Left lung (tissue), 10 donors: Measurements from ENCODE around the gene RABEP1. TPM values are rescaled to one million over a fixed set of nuclear protein-coding genes. Genes with fewer than 3 reads are reported as not detected.

Experiments used
- ATAC-seq: fragments of 200-7000 bp; cut with Tn5 transposase; one replicate; pipeline ENCODE4 v1.9.1; 2020; ENCODE audit warnings: moderate library complexity
- DNase-seq, 4 donors: peaks; one replicate each; pipeline ENCODE4 v3.0.0-alpha.2; 2013 to 2020
- H3K27ac ChIP-seq, 2 donors: fragments of 200-600 bp; sonication (generic) in 1 of 2; one replicate each; pipeline versions ENCODE4 v1.5.0 to v1.8.0; 2020 to 2021
- H3K27me3 ChIP-seq, 2 donors: fragments of 200-600 bp; sonication (generic) in 1 of 2; one replicate each; pipeline versions ENCODE4 v1.5.0 to v1.8.0; 2020 to 2021
- H3K36me3 ChIP-seq, 2 donors: fragments of 200-600 bp; sonication (generic) in 1 of 2; one replicate each; pipeline versions ENCODE4 v1.5.0 to v1.8.0; 2020 to 2021
- H3K4me1 ChIP-seq, 2 donors: fragments of 200-600 bp; one replicate each; pipeline ENCODE4 v1.8.0; 2021
- H3K4me3 ChIP-seq, 2 donors: fragments of 200-600 bp; sonication (generic) in 1 of 2; one replicate each; pipeline versions ENCODE4 v1.5.0 to v1.8.0; 2020 to 2021; ENCODE audit warnings: mild to moderate bottlenecking in 1 of 2
- H3K9me3 ChIP-seq, 2 donors: fragments of 200-600 bp; sonication (generic) in 1 of 2; one replicate each; pipeline versions ENCODE4 v1.5.0 to v1.8.0; 2020 to 2021
- CTCF ChIP-seq, 2 donors: fragments of 200-600 bp; sonication (generic) in 1 of 2; IDR thresholded peaks; one replicate each; pipeline versions ENCODE4 v1.5.0 to v1.8.0; 2021; ENCODE audit warnings: antibody characterized with exemption in 2 of 2
- intact Hi-C, 2 donors: fragments of 100-400 bp; cut with DNase I; formaldehyde crosslinking; loops; one replicate each; pipeline versions ENCODE4 v1.11.2 to v1.14.2; 2022
- polyA plus RNA-seq, 6 donors: library from polyadenylated mRNA; unstranded; fragments of 120-200 nt; gene quantifications; one replicate each; pipeline ENCODE4 v1.2.1, GENCODE V29; 2013; ENCODE audit not compliant: insufficient read length in 6 of 6
- total RNA-seq, 2 donors: library from RNA; stranded (reverse); fragmentation: NEBNext Ultra II Directional; extraction: Animal tissue kit (Norgen Biotek cat#: 25700); gene quantifications; one replicate each; pipeline ENCODE4 v1.2.1, GENCODE V29; 2021
- donor health status: DM: no; HTN: yes; CAD: no.
- donor health status: DM: no; HTN: no; CAD: no.

The RABEP1 gene
- total and polyA plus RNA-seq, 8 donors: 37.0 to 60.1 (median 55.6) TPM

- Histone ChIP-seq H3K27me3 (no peaks in the 10 kb centered on the region), H3K27ac (no peak overlapping the region), H3K36me3 (peaks cover 0 to 100% of the 10 kb centered on the region in 2 donors), H3K4me3 (no peak overlapping the region), H3K9me3 (no peaks in the 10 kb centered on the region), H3K4me1 (no peaks in the 10 kb centered on the region)
- TF ChIP-seq CTCF (IDR thresholded peaks at IDR 0.05): no peak
- intact Hi-C loops: no loop called here
- ATAC-seq: no peak
- no peak for DNase-seq
These were observed 126.1 kb downstream of the RABEP1 start for GRCh38 chr17:5408186-5408585.

GRCh38 chr17:5410594-5411272 lies 128.6 kb downstream of the RABEP1 start:
- TF ChIP-seq CTCF (IDR thresholded peaks at IDR 0.05): no peak
- Histone ChIP-seq H3K27ac (no peak overlapping the region), H3K9me3 (no peaks in the 10 kb centered on the region), H3K36me3 (peaks cover 0 to 99% of the 10 kb centered on the region in 2 donors), H3K27me3 (no peaks in the 10 kb centered on the region), H3K4me3 (no peak overlapping the region), H3K4me1 (peaks cover 0 to 10% of the 10 kb centered on the region in 2 donors)
- intact Hi-C loops: no loop called here
- DNase-seq (no peak), ATAC-seq (no peak)

- H3K4me3 ChIP-seq: no peak overlapping the region
- intact Hi-C loops: no loop called here
- H3K9me3 ChIP-seq: no peaks in the 10 kb centered on the region
- TF ChIP-seq CTCF (IDR thresholded peaks at IDR 0.05): no peak
- no peaks in the 10 kb centered on the region for H3K27me3 ChIP-seq
- H3K4me1 ChIP-seq: peaks cover 3 to 28% of the 10 kb centered on the region in 2 donors
- H3K36me3 ChIP-seq: peaks cover 0 to 77% of the 10 kb centered on the region in 2 donors
- DNase-seq: no peak
- H3K27ac ChIP-seq: peak overlapping the region in 1 of 2 donors; percentile 8
- peak; percentile 68 for ATAC-seq
These were observed 131.6 kb downstream of the RABEP1 start for GRCh38 chr17:5413682-5414081.

GRCh38 chr17:5416901-5417300 lies 134.8 kb downstream of the RABEP1 start:
- no peak overlapping the region for H3K27ac ChIP-seq
- intact Hi-C loops: no loop called here
- peaks cover 0 to 50% of the 10 kb centered on the region in 2 donors for H3K36me3 ChIP-seq

More at GRCh38 chr17:5416901-5417300, 134.8 kb downstream of the RABEP1 start:
- H3K4me3 ChIP-seq: no peak overlapping the region
- no peaks in the 10 kb centered on the region for H3K27me3 ChIP-seq
- peaks cover 3 to 46% of the 10 kb centered on the region in 2 donors for H3K4me1 ChIP-seq
- DNase-seq: no peak
- no peak for ATAC-seq
- no peak for TF ChIP-seq CTCF (IDR thresholded peaks at IDR 0.05)
- H3K9me3 ChIP-seq: no peaks in the 10 kb centered on the region
